ENCODE measurements around the gene SUMO4.

The SUMO4 gene

GRCh38 chr6:149431905-149432775 lies 32.1 kb downstream of the SUMO4 start:
- POLR2A ChIA-PET (ENCODE audit: low non-redundant PET), result no interaction called here
- peak; percentile 92 for TF ChIP-seq CTCF (conservative IDR thresholded peaks at IDR 0.05; ENCODE audit: low read depth)

GRCh38 chr6:149433405-149433804 lies 33.3 kb downstream of the SUMO4 start:
- CTCF ChIA-PET, result interaction anchor here (0.6 to 2.1 kb wide), 3 partner anchors 386 to 405 kb away, joined by 3 to 23 read pairs (median 5); no protein-coding TSS in a partner anchor
- no peak for DNase-seq (ENCODE audit: low spot score)
- POLR2A ChIA-PET (ENCODE audit: low non-redundant PET), result no interaction called here
- H3K27ac ChIP-seq, result no peak overlapping the region
- no peak for TF ChIP-seq CTCF (conservative IDR thresholded peaks at IDR 0.05; ENCODE audit: low read depth)

More at GRCh38 chr6:149431905-149432775, 32.1 kb downstream of the SUMO4 start:
- CTCF ChIA-PET, result interaction anchor here (0.5 to 2.1 kb wide), 42 partner anchors 9 to 1035 kb away, joined by 3 to 23 read pairs (median 4); partner anchors contain the start of gene TAB2
- peak; percentile 87 for DNase-seq (ENCODE audit: low spot score)
- H3K27ac ChIP-seq, result no peak overlapping the region

GRCh38 chr6:149433881-149434280 lies 33.8 kb downstream of the SUMO4 start:
- DNase-seq (ENCODE audit: low spot score), result no peak
- POLR2A ChIA-PET (ENCODE audit: low non-redundant PET), result no interaction called here
- CTCF ChIA-PET, result interaction anchor here (0.5 to 1.1 kb wide), 2 partner anchors 8 to 405 kb away, joined by 3 read pairs; no protein-coding TSS in a partner anchor
- no peak overlapping the region for H3K27ac ChIP-seq
- TF ChIP-seq CTCF (conservative IDR thresholded peaks at IDR 0.05; ENCODE audit: low read depth), result no peak

GRCh38 chr6:149435919-149436586 lies 36.0 kb downstream of the SUMO4 start:
- DNase-seq (ENCODE audit: low spot score), result no peak
- ChIA-PET POLR2A (ENCODE audit: low non-redundant PET) (no interaction called here), CTCF (interaction anchor here (0.7 kb wide), 1 partner anchor 79 kb away, joined by 3 read pairs; no protein-coding TSS in a partner anchor)
- TF ChIP-seq CTCF (conservative IDR thresholded peaks at IDR 0.05; ENCODE audit: low read depth), result no peak
- no peak overlapping the region for H3K27ac ChIP-seq

GRCh38 chr6:149436647-149437046 lies 36.6 kb downstream of the SUMO4 start:
- DNase-seq (ENCODE audit: low spot score), result no peak
- POLR2A ChIA-PET (ENCODE audit: low non-redundant PET), result no interaction called here
- CTCF ChIA-PET, result no interaction called here

More at GRCh38 chr6:149436647-149437046, 36.6 kb downstream of the SUMO4 start:
- no peak overlapping the region for H3K27ac ChIP-seq
- no peak for TF ChIP-seq CTCF (conservative IDR thresholded peaks at IDR 0.05; ENCODE audit: low read depth)

Data from RWPE1 (cell line).